Skeletal muscle cell (primary cell): ENCODE measurements around the gene SDSL.

Source experiments
- DNase-seq: peaks from one replicate; pipeline ENCODE4 v3.0.0-alpha.2; 2010; ENCODE audit warnings: low read depth
- H3K4me3 ChIP-seq: 2 replicates; pipeline ENCODE4 v1.5.1; 2011; ENCODE audit warnings: low read depth, mild to moderate bottlenecking, control low read depth, low read length, moderate library complexity

The SDSL gene

GRCh38 chr12:113475451-113476175 is 53.4 kb downstream of the SDSL start:
- no peak for DNase-seq
- no peak overlapping the region for H3K4me3 ChIP-seq

- DNase-seq, result no peak
- no peak overlapping the region for H3K4me3 ChIP-seq
These were observed 54.2 kb downstream of the SDSL start for GRCh38 chr12:113476176-113476986.

GRCh38 chr12:113477171-113477841 is 55.1 kb downstream of the SDSL start:
- no peak for DNase-seq
- H3K4me3 ChIP-seq, result no peak overlapping the region

- no peak for DNase-seq
- no peak overlapping the region for H3K4me3 ChIP-seq
These were observed 55.6 kb downstream of the SDSL start for GRCh38 chr12:113477842-113478215.

GRCh38 chr12:113478351-113479011 is 56.3 kb downstream of the SDSL start:
- no peak for DNase-seq
- no peak overlapping the region for H3K4me3 ChIP-seq

GRCh38 chr12:113479216-113479589 is 57.0 kb downstream of the SDSL start:
- H3K4me3 ChIP-seq, result no peak overlapping the region
- DNase-seq, result no peak

GRCh38 chr12:113479590-113480335 is 57.6 kb downstream of the SDSL start:
- DNase-seq, result no peak
- no peak overlapping the region for H3K4me3 ChIP-seq

- no peak for DNase-seq
- H3K4me3 ChIP-seq, result no peak overlapping the region
These were observed 58.3 kb downstream of the SDSL start for GRCh38 chr12:113480336-113480971.

GRCh38 chr12:113482334-113482733 is 60.2 kb downstream of the SDSL start:
- no peak overlapping the region for H3K4me3 ChIP-seq
- no peak for DNase-seq

GRCh38 chr12:113485330-113485729 is 63.1 kb downstream of the SDSL start:
- H3K4me3 ChIP-seq, result no peak overlapping the region
- DNase-seq, result no peak

GRCh38 chr12:113486722-113487121 is 64.5 kb downstream of the SDSL start:
- no peak overlapping the region for H3K4me3 ChIP-seq
- no peak for DNase-seq
